ENCODE data around the gene IL32.
A peak's percentile ranks its signal among the peaks of the same experiment; 100 is the strongest.

Gene IL32

DNA sequence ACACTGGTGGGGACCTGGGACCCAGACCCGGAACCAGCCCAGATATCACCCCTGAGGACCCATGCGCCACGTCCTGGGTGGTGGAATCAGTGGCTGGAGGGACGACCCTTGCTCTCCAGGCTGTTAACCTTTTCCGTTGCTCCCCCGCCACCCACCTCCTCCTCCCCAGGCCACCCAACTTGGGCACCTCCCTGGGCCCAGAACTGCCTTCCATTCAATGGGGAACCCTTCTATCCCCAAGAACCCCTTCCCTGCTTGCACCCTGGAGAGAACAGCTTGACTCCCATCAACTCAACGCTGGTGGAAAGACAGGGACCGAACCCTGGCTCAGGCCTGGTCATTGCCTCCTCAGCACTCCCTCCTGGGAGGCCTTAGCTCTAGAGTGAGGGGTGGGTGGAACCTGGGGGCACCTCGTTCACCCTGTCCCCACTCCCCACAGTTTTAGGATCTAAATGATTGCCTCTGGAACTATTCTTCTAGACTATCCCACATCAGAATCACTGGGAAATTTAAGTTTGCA is 5.7 kb upstream of the IL32 start:
- H3K9me2 ChIP-seq (replicated peaks; ENCODE audit: low read depth, low read length) = no peaks in the 10 kb centered on the region
- H3K79me2 ChIP-seq (ENCODE audit: insufficient read depth, low read length) = peaks cover 23% of the 10 kb centered on the region; the same call in 1 of the 2 replicates
- H3K9ac ChIP-seq (ENCODE audit: low read depth, low read length, poor library complexity, severe bottlenecking) = peak overlapping the region; percentile 88
- no peaks in the 10 kb centered on the region for H3K9me3 ChIP-seq (ENCODE audit: insufficient read depth, low read depth, low read length)
- H3K4me2 ChIP-seq (ENCODE audit: low read depth, low read length, poor library complexity, severe bottlenecking) = peak overlapping the region; percentile 88
- H3F3A ChIP-seq (ENCODE audit: low read depth) = no peaks in the 10 kb centered on the region
- no peaks in the 10 kb centered on the region for H3K36me3 ChIP-seq (ENCODE audit: insufficient read depth, low read length)
- H3K4me1 ChIP-seq (ENCODE audit: insufficient read depth, low read length, poor library complexity, severe bottlenecking) = peaks cover 10% of the 10 kb centered on the region
- H4K20me1 ChIP-seq (ENCODE audit: insufficient read depth, low read length, poor library complexity, severe bottlenecking) = peaks cover 8% of the 10 kb centered on the region
- H2AFZ ChIP-seq (ENCODE audit: low read length) = peak overlapping the region; percentile 64; the same call in 1 of the 2 replicates
- H3K4me3 ChIP-seq (ENCODE audit: low read length, poor library complexity, severe bottlenecking) = peak overlapping the region; percentile 82
- H3K27me3 ChIP-seq (ENCODE audit: insufficient read depth, low read length, poor library complexity, severe bottlenecking) = no peaks in the 10 kb centered on the region
- TF ChIP-seq EZH2phosphoT487 (IDR thresholded peaks at IDR 0.05; ENCODE audit: borderline replicate concordance) = no peak
- TF ChIP-seq, protein P1, sequence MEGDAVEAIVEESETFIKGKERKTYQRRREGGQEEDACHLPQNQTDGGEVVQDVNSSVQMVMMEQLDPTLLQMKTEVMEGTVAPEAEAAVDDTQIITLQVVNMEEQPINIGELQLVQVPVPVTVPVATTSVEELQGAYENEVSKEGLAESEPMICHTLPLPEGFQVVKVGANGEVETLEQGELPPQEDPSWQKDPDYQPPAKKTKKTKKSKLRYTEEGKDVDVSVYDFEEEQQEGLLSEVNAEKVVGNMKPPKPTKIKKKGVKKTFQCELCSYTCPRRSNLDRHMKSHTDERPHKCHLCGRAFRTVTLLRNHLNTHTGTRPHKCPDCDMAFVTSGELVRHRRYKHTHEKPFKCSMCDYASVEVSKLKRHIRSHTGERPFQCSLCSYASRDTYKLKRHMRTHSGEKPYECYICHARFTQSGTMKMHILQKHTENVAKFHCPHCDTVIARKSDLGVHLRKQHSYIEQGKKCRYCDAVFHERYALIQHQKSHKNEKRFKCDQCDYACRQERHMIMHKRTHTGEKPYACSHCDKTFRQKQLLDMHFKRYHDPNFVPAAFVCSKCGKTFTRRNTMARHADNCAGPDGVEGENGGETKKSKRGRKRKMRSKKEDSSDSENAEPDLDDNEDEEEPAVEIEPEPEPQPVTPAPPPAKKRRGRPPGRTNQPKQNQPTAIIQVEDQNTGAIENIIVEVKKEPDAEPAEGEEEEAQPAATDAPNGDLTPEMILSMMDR (conservative IDR thresholded peaks at IDR 0.05; ENCODE audit: low read length) = no peak

DNA sequence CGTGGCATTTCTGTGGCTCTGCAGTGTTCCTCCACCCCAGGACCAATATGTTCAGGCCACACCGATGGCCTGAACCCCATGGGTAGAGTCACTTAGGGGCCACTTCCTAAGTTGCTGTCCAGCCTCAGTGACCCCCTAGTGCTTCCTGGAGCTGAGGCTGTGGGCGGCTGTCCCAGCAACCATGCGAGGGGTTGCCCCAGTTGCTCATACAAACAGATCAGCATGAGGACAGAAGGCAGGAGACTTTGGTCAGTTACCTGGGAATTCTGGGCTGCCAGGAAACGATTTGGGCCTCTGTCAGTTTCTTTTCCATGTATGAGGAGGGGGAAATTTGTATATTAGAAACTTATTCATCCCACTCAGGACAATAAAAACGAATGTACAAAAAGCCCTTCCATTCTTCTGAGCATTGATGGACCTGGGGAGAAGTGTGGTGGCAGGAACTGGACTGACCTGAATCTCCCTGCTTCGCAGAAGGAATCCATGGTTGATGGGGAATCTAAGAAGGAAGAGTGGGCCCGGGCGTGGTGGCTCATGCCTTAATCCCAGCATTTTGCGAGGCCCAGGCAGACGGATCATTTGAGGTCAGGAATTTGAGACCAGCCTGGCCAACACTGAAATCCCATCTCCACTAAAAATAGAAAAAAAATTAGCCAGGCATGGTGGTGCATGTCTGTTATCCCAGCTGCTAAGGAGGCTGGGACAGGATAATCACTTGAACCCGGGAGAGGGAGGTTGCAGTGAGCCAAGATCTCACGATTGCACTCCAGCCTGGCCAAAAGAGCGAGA is 4.9 kb upstream of the IL32 start:
- no peaks in the 10 kb centered on the region for H3K9me2 ChIP-seq (replicated peaks; ENCODE audit: low read depth, low read length)
- H3K9me3 ChIP-seq (ENCODE audit: insufficient read depth, low read depth, low read length) = no peaks in the 10 kb centered on the region
- H3K9ac ChIP-seq (ENCODE audit: low read depth, low read length, poor library complexity, severe bottlenecking) = peak overlapping the region; percentile 88
- no peak for TF ChIP-seq EZH2phosphoT487 (IDR thresholded peaks at IDR 0.05; ENCODE audit: borderline replicate concordance)
- TF ChIP-seq, protein P1 (conservative IDR thresholded peaks at IDR 0.05; ENCODE audit: low read length) = no peak
- H3K4me3 ChIP-seq (ENCODE audit: low read length, poor library complexity, severe bottlenecking) = no peak overlapping the region
- H3K36me3 ChIP-seq (ENCODE audit: insufficient read depth, low read length) = no peaks in the 10 kb centered on the region
- H3F3A ChIP-seq (ENCODE audit: low read depth) = no peaks in the 10 kb centered on the region
- H3K4me1 ChIP-seq (ENCODE audit: insufficient read depth, low read length, poor library complexity, severe bottlenecking) = peaks cover 17% of the 10 kb centered on the region
- H3K4me2 ChIP-seq (ENCODE audit: low read depth, low read length, poor library complexity, severe bottlenecking) = peak overlapping the region; percentile 88
- no peak overlapping the region for H2AFZ ChIP-seq (ENCODE audit: low read length)
- peaks cover 8% of the 10 kb centered on the region for H4K20me1 ChIP-seq (ENCODE audit: insufficient read depth, low read length, poor library complexity, severe bottlenecking)
- H3K27me3 ChIP-seq (ENCODE audit: insufficient read depth, low read length, poor library complexity, severe bottlenecking) = no peaks in the 10 kb centered on the region
- H3K79me2 ChIP-seq (ENCODE audit: insufficient read depth, low read length) = peaks cover 31% of the 10 kb centered on the region

DNA sequence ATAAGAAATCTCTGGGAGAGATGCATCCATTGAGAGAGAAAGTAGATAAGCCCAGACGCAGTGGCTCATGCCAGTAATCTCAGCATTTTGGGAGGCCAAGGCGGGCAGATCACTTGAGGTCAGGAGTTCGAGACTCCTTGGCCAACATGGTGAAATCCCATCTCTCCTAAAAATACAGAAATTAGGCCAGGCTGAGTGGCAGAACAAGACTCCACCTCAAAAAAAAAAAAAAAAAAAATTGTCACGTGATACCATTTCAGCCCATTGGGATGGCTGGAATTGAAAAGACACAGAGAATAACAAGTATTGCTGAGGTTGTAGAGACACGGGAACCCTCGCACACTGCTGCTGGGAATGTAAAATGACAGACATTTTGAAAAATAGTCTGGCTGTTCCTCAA is 2.9 kb upstream of the IL32 start:
- no peak overlapping the region for H3K4me2 ChIP-seq (ENCODE audit: low read depth, low read length, poor library complexity, severe bottlenecking)

More for the DNA sequence above, 2.9 kb upstream of the IL32 start:
- Histone ChIP-seq H3K4me3 (ENCODE audit: low read length, poor library complexity, severe bottlenecking) (no peak overlapping the region), H3F3A (ENCODE audit: low read depth) (no peaks in the 10 kb centered on the region), H3K4me1 (ENCODE audit: insufficient read depth, low read length, poor library complexity, severe bottlenecking) (peaks cover 14% of the 10 kb centered on the region), H3K9ac (ENCODE audit: low read depth, low read length, poor library complexity, severe bottlenecking) (no peak overlapping the region), H3K9me2 (replicated peaks; ENCODE audit: low read depth, low read length) (no peaks in the 10 kb centered on the region), H3K9me3 (ENCODE audit: insufficient read depth, low read depth, low read length) (no peaks in the 10 kb centered on the region), H3K36me3 (ENCODE audit: insufficient read depth, low read length) (no peaks in the 10 kb centered on the region), H3K79me2 (ENCODE audit: insufficient read depth, low read length) (peaks cover 46% of the 10 kb centered on the region), H2AFZ (ENCODE audit: low read length) (no peak overlapping the region), H4K20me1 (ENCODE audit: insufficient read depth, low read length, poor library complexity, severe bottlenecking) (peaks cover 24% of the 10 kb centered on the region), H3K27me3 (ENCODE audit: insufficient read depth, low read length, poor library complexity, severe bottlenecking) (no peaks in the 10 kb centered on the region)
- TF ChIP-seq EZH2phosphoT487 (IDR thresholded peaks at IDR 0.05; ENCODE audit: borderline replicate concordance) = no peak
- TF ChIP-seq, protein P1 (conservative IDR thresholded peaks at IDR 0.05; ENCODE audit: low read length) = no peak

Measured in Loucy (cell line).